ENCODE measurements around the gene NAV2. TPM values are rescaled to one million over a fixed set of nuclear protein-coding genes. Genes with fewer than 3 reads are reported as not detected.
A peak's percentile ranks its signal among the peaks of the same experiment; 100 is the strongest.

Gene NAV2
- total RNA-seq, 1 experiment from 2014 or later: 22.7 TPM

- H3K27ac ChIP-seq (ENCODE audit: low read length): peak overlapping the region; percentile 55; the same call in 1 of the 2 replicates
- peak; percentile 78 for DNase-seq (ENCODE audit: low read depth, low spot score)
- H3K4me3 ChIP-seq (ENCODE audit: low read depth in 2 of 2, low read length in 2 of 2): peak overlapping the region in 1 of 2 experiments; percentile 28; a peak in 2 of 4 replicates
- in situ Hi-C loops (cut with HindIII; ENCODE audit: low pct_unique_long_range_greater_than_20kb, low sequenced_read_pairs): no loop called here
- H3K27me3 ChIP-seq (ENCODE audit: control insufficient read depth, insufficient read depth, low read length): no peaks in the 10 kb centered on the region
- H3K4me1 ChIP-seq (ENCODE audit: control insufficient read depth, insufficient read depth, low read length): peaks cover 18% of the 10 kb centered on the region
- no peaks in the 10 kb centered on the region for H3K36me3 ChIP-seq (ENCODE audit: control insufficient read depth, insufficient read depth, low read length)
- TF ChIP-seq SIN3A (IDR thresholded peaks at IDR 0.05; ENCODE audit: borderline replicate concordance, insufficient read depth, low read depth, low read length): no peak
- POLR2A ChIA-PET: no interaction called here
- intact Hi-C loops (cut with micrococcal nuclease; ENCODE audit: unreplicated experiment): no loop called here
- H3K9me3 ChIP-seq (ENCODE audit: control insufficient read depth, insufficient read depth, low read depth, low read length): no peaks in the 10 kb centered on the region
- BruUV-seq (replicated peaks): no TSS peak
- CTCF ChIA-PET: no interaction called here
- ATAC-seq: peak; percentile 90
Measured at GRCh38 chr11:20112291-20113148, 399.9 kb downstream of the NAV2 start.

- in situ Hi-C loops (cut with HindIII; ENCODE audit: low pct_unique_long_range_greater_than_20kb, low sequenced_read_pairs): no loop called here
- intact Hi-C loops (cut with micrococcal nuclease; ENCODE audit: unreplicated experiment): no loop called here
- Histone ChIP-seq H3K9me3 (ENCODE audit: control insufficient read depth, insufficient read depth, low read depth, low read length) (no peaks in the 10 kb centered on the region), H3K27ac (ENCODE audit: low read length) (peak overlapping the region; percentile 55; the same call in 1 of the 2 replicates), H3K4me1 (ENCODE audit: control insufficient read depth, insufficient read depth, low read length) (peaks cover 18% of the 10 kb centered on the region), H3K36me3 (ENCODE audit: control insufficient read depth, insufficient read depth, low read length) (no peaks in the 10 kb centered on the region), H3K4me3 (ENCODE audit: low read depth in 2 of 2, low read length in 2 of 2) (no peak overlapping the region), H3K27me3 (ENCODE audit: control insufficient read depth, insufficient read depth, low read length) (no peaks in the 10 kb centered on the region)
- no peak for ATAC-seq
- no peak for DNase-seq (ENCODE audit: low read depth, low spot score)
- TF ChIP-seq POLR2AphosphoS5 (IDR thresholded peaks at IDR 0.05; ENCODE audit: low read depth, low read length): no peak
- no peak for TF ChIP-seq TCF7L2 (IDR thresholded peaks at IDR 0.05; ENCODE audit: low read depth, low read length)
- TF ChIP-seq SIN3A (IDR thresholded peaks at IDR 0.05; ENCODE audit: borderline replicate concordance, insufficient read depth, low read depth, low read length): no peak
- TF ChIP-seq CTCF (IDR thresholded peaks at IDR 0.05): no peak
- no peak for TF ChIP-seq REST (IDR thresholded peaks at IDR 0.05; ENCODE audit: insufficient read depth in 1 of 2, low read depth in 2 of 2, low read length in 1 of 2)
- ChIA-PET CTCF (no interaction called here), POLR2A (no interaction called here)
- no TSS peak for BruUV-seq (replicated peaks)
Measured at GRCh38 chr11:20113149-20113438, 400.5 kb downstream of the NAV2 start.

GRCh38 chr11:20114588-20114987 lies 402.0 kb downstream of the NAV2 start:
- in situ Hi-C loops (cut with HindIII; ENCODE audit: low pct_unique_long_range_greater_than_20kb, low sequenced_read_pairs): no loop called here
- intact Hi-C loops (cut with micrococcal nuclease; ENCODE audit: unreplicated experiment): no loop called here
- no peaks in the 10 kb centered on the region for H3K27me3 ChIP-seq (ENCODE audit: control insufficient read depth, insufficient read depth, low read length)
- no TSS peak for BruUV-seq (replicated peaks)
- CTCF ChIA-PET: no interaction called here
- no peaks in the 10 kb centered on the region for H3K9me3 ChIP-seq (ENCODE audit: control insufficient read depth, insufficient read depth, low read depth, low read length)
- H3K36me3 ChIP-seq (ENCODE audit: control insufficient read depth, insufficient read depth, low read length): no peaks in the 10 kb centered on the region
- H3K27ac ChIP-seq (ENCODE audit: low read length): no peak overlapping the region
- H3K4me1 ChIP-seq (ENCODE audit: control insufficient read depth, insufficient read depth, low read length): peaks cover 18% of the 10 kb centered on the region
- H3K4me3 ChIP-seq (ENCODE audit: low read depth in 2 of 2, low read length in 2 of 2): no peak overlapping the region
- POLR2A ChIA-PET: no interaction called here
- TF ChIP-seq REST (IDR thresholded peaks at IDR 0.05; ENCODE audit: insufficient read depth in 1 of 2, low read depth in 2 of 2, low read length in 1 of 2) (no peak), POLR2AphosphoS5 (IDR thresholded peaks at IDR 0.05; ENCODE audit: low read depth, low read length) (no peak)
- DNase-seq (ENCODE audit: low read depth, low spot score): no peak
- no peak for ATAC-seq
